Measurements from ENCODE around the gene INTS11.

DNA sequence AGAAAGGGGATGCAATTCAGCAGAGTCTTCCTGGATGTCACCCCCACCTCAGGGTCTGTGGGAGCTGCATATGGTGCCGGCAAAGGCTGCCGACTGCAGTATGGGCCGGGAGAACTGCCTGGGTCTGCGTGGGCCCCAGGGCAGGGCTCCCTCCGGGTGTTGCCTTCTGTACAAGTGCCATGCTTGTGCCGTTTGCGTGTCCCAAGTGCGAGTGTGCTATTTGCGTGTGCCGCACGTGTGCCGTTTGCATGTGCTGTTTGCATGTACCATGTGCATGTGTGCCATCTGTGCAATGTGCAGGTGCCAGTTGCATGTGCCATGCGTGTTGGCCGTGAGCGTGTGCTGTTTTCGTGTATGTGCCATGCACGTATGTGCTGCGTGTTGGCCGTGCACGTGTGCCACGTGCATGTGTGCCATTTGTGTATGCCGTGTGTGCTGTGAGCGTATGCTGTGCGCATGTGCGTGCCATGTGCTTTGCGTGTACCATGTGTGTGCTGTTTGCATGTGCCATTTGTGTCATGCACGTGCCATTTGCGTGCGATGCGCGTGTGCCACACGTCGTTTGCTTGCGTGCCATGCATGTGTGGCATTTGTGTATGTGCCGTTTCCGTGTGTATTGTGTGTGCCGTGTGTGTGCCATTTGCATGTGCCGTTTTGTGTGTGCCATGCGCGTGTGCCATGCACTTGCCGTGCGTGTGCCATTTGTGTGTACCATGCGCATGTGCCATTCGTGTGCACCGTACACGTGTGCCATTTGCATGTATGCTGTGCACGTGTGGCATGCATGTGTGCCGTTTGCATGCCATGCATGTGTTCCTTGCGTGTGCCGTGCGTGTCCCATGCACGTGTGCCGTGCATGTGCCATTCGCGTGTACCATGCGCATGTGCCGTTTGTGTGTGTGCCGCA, 5.1 kb upstream of the INTS11 start:
- TF ChIP-seq, protein P1, sequence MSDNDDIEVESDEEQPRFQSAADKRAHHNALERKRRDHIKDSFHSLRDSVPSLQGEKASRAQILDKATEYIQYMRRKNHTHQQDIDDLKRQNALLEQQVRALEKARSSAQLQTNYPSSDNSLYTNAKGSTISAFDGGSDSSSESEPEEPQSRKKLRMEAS (IDR thresholded peaks at IDR 0.05), result no peak
- TF ChIP-seq ZBTB7A (IDR thresholded peaks at IDR 0.05; ENCODE audit: low read depth) (no peak), EP300 (IDR thresholded peaks at IDR 0.05; ENCODE audit: borderline replicate concordance) (no peak), TEAD4 (IDR thresholded peaks at IDR 0.05) (no peak), EGR1 (IDR thresholded peaks at IDR 0.05) (no peak), TAF1 (IDR thresholded peaks at IDR 0.05; ENCODE audit: low read depth) (no peak), FOXM1 (IDR thresholded peaks at IDR 0.05; ENCODE audit: borderline replicate concordance, low read depth) (no peak), TCF12 (IDR thresholded peaks at IDR 0.05; ENCODE audit: low read depth) (no peak), CREB1 (IDR thresholded peaks at IDR 0.05; ENCODE audit: low read depth) (no peak), RAD21 (IDR thresholded peaks at IDR 0.05; ENCODE audit: low read depth) (no peak), YY1 (IDR thresholded peaks at IDR 0.05; ENCODE audit: low read depth) (no peak)
- TF ChIP-seq, protein P2, sequence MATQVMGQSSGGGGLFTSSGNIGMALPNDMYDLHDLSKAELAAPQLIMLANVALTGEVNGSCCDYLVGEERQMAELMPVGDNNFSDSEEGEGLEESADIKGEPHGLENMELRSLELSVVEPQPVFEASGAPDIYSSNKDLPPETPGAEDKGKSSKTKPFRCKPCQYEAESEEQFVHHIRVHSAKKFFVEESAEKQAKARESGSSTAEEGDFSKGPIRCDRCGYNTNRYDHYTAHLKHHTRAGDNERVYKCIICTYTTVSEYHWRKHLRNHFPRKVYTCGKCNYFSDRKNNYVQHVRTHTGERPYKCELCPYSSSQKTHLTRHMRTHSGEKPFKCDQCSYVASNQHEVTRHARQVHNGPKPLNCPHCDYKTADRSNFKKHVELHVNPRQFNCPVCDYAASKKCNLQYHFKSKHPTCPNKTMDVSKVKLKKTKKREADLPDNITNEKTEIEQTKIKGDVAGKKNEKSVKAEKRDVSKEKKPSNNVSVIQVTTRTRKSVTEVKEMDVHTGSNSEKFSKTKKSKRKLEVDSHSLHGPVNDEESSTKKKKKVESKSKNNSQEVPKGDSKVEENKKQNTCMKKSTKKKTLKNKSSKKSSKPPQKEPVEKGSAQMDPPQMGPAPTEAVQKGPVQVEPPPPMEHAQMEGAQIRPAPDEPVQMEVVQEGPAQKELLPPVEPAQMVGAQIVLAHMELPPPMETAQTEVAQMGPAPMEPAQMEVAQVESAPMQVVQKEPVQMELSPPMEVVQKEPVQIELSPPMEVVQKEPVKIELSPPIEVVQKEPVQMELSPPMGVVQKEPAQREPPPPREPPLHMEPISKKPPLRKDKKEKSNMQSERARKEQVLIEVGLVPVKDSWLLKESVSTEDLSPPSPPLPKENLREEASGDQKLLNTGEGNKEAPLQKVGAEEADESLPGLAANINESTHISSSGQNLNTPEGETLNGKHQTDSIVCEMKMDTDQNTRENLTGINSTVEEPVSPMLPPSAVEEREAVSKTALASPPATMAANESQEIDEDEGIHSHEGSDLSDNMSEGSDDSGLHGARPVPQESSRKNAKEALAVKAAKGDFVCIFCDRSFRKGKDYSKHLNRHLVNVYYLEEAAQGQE (IDR thresholded peaks at IDR 0.05; ENCODE audit: low read depth), result no peak
- TF ChIP-seq, protein P3, sequence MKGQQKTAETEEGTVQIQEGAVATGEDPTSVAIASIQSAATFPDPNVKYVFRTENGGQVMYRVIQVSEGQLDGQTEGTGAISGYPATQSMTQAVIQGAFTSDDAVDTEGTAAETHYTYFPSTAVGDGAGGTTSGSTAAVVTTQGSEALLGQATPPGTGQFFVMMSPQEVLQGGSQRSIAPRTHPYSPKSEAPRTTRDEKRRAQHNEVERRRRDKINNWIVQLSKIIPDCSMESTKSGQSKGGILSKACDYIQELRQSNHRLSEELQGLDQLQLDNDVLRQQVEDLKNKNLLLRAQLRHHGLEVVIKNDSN (IDR thresholded peaks at IDR 0.05), result no peak
